SKM-1 (cell line): Measurements from ENCODE around the gene DYNLT2.

Source experiments
- DNase-seq: peaks from one replicate; lab custom pipeline; 2025; ENCODE audit not compliant: unreplicated experiment; lab: John Stamatoyannopoulos, UW

The DYNLT2 gene, protein sequence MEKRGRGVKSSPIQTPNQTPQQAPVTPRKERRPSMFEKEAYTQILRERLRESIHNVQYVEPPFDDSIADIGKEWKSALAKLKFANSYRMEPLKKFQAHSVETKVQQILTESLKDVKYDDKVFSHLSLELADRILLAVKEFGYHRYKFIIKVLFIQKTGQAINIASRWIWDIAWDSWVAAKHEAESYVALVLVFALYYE

DNA sequence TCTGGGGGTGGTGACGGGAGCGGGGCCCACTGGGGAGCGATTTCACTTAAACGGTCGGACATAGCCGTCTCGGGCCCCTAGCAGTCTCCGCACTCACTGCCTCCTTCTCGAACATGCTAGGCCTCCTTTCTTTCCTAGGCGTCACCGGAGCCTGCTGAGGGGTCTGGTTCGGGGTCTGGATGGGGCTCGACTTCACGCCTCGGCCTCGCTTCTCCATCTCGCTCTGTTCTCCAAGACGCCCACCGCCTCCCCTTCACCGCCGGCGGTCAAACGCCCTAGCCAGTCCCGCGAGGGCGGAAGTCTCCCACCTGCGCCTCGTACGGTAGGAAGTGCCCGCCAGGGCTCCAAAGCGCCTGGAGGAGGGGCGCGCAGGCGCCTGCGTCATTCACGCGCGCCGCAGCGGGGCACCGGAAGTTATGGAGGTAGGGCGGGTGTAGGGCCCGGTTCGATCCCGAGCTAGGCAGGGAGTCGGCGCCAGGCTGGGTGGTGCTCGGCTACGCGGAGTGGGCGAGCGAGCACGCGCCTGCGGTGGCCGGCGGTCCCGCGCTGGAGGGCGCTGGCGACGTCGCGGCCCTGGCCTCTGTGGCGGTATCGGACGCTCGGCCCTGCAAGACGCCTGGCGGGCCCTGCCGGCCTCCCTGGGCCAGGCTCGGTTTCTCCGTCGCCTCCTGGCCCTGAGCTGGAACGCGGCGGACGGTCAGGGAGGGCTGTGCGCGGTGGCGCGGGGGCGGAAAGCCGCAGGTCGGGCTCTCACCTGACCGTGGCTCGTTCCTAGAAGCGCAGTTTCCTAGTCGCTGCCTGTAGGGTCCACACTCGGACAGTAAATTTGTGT is at the start of gene DYNLT2, which contains the start of gene ERMARD:
DYNLT2 (minus strand) TSS at position 331 of the 832 bp plus-strand sequence; CDS start at position 217, 114 bp downstream.
ERMARD (plus strand) TSS at position 381 of the 832 bp plus-strand sequence; CDS start at position 417, 36 bp downstream.
- DNase-seq, result peak; percentile 75

DNA sequence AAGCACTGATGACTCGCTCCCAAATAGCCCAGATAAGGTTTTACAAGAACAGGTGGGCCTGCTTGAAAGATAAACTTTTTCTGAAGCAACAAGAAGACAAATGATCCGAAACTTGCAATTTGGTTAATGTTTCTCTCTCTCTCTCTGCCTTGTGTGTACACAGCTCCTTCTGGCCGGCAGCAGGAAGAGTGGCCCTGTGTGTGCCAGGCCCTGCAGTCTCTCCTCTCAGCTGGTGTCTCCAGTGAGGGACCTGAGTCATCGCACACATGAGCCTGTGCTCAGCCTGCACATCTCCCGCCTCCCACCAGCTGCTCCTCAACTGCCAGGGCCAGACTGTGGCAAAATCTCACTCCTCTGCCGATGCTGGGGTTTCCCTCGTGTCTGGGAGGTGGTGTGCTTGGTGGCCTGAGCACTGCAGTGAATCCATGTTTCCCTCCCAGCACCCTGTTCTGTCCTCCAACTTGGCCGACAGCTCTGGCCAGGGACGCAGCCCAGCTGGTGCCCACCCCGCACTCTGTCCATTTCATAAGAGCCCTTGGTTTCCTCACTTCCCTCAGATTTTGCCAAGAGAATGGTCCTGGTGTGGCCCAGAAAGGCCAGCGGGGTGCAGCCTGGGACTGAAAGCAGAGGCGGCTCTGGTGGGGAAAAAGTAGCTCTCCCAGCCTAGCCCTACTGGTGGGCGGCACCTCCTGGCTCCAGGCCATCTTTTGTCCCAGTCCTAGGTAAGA is 49.5 kb upstream of the DYNLT2 start:
- no peak for DNase-seq

DNA sequence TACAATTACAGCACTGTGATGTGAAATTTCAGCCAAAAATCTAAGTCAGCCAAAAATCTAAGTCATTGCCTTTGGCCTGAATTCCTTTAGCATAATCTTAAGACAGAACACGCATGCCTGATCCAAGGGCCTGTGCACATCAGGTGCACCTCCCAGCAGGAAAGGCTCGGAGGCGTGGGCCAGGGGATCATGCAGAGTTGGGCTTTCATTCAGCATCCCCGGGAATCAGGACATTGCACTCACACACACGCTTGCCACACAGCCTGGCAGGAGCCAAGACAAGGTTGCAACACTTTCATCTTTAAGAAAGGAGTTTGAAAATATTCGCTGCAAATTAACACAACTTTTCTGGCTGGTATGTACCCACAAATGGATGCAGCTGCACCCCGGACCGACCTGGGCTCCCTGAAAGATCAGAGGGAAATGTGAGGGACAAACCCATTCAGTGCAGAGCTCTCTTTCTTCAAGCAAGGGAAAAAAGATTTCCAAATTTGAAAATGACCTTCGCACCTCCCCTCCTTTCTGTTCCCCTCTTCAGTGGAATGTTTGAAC is 48.8 kb upstream of the DYNLT2 start:
- DNase-seq, result no peak

DNA sequence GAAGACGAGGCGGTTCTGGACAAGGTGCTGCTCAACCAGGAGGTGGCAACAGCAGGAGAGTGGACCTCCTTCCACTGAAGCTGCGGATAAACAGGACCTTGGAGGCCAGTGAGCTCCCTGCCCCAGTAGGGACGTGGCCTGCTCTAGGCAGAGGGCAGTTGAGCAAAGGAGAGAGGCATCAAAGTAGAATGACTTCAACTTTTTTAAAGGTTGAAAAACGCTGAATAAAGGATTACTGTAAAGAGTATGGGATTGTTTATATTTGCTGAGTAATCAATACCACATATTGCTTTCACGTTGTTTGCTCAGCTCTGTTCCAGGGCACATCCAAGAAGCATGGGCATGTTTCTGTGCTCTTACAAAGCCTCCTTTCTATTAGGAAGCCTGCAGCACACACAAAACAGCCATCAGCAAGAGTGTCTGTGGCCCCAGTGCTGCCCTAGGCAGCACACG is 48.1 kb upstream of the DYNLT2 start:
- DNase-seq, result no peak

DNA sequence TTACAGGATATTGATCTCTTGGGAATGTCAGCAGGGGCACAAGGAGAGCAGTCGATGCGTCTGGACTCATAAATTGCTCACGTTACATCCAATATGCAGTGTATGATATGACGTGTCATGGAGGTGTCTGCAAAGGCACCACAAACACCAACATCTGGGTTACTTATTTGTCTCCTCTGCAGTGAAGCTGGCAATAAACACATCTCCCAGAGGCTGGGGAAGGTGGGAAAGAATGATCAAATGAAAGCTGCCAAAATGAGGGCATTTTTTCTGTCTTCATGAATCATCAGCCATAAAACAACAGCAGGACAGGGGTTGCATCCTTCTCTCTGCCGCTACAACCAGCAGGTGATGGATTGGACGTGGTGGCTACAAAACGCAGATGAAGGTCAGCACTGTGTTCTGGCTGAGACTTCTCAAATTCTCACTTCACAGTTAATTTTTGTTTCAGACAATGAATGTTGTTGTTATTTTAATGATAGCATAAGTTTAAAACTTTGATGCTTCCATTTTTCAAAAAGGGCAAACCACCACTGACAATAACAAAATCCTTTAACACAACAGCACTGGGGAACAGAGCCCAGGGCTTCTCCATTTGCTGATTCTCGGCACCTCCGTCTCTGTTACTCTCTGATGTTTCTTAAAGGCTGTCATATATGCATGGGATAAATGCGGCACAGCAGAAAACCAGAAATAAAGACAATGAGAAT is 47.5 kb upstream of the DYNLT2 start:
- DNase-seq, result no peak

DNA sequence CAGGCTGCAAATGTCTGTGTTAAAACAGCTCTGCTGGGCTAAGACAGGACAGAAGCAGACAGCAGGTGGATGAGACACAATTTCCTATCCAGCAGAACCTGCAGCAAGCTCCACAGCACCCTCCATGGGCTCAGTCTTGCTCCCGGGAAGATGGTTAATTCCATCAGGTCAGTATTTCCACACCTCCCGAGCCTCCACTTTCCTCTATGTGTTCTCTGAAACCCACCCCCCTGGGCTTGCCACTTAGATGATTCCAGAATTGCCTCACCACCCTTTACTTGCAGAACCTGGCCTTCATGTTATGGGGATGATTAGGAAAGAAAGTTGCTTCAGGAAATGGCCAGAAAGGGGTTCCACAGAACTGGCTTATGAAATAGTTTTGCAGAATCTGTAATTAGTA is 43.8 kb upstream of the DYNLT2 start:
- DNase-seq, result peak; percentile 27

DNA sequence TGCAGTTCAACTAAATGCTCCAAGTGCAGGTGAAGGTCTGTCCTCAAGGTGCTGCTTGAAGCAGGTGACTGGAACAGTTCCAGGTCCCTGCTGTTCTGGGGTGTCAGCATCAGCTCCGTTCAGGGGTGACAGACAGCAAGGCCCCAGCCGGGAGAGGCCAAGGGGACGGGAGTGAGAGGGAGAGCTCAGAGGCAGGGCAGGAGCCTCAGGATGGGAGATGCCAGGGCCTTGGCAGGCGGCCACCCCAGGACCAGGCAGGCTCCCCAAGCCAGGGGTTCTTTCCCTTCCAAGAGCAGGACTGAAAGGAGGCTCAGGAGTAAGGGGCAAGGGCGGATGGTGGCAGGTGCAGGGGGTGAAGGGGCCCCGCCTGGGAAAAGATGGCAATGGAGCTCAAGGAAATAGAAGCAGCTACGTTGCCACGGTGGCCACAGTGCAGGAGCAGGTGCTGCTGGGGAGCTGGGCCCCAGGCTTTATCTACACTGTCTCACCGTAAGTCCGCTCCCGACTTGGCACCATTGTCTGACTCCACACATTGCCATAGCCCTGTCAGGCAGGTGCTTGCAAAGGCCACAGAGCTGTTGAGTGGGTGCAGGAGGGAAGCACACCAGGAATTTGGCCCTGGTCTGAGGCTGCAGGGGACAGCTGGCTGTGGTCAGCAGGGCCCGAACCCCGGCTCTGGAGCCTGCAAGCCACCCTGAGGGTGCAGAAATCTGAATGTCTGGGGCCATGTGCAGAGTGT is 43.1 kb upstream of the DYNLT2 start:
- no peak for DNase-seq

DNA sequence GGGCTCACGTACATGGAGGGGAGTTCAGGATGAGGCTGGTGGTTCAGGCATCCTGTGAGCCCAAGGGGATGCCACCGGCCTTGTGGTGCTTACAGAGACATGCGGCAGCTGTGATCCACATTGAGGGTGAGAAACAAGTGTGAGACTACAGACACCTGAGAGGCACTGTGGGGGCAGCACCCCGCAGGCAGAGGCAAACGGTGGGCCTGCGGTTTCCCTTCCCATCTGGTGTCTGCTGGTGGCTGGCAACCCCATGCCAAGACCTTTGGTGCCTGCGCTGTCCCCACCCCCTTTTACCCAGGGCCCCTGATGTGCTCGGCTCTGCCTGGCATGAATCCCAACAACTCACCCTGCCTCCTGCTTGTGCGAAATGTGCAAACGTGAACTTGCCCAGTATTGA is 42.0 kb upstream of the DYNLT2 start:
- no peak for DNase-seq

DNA sequence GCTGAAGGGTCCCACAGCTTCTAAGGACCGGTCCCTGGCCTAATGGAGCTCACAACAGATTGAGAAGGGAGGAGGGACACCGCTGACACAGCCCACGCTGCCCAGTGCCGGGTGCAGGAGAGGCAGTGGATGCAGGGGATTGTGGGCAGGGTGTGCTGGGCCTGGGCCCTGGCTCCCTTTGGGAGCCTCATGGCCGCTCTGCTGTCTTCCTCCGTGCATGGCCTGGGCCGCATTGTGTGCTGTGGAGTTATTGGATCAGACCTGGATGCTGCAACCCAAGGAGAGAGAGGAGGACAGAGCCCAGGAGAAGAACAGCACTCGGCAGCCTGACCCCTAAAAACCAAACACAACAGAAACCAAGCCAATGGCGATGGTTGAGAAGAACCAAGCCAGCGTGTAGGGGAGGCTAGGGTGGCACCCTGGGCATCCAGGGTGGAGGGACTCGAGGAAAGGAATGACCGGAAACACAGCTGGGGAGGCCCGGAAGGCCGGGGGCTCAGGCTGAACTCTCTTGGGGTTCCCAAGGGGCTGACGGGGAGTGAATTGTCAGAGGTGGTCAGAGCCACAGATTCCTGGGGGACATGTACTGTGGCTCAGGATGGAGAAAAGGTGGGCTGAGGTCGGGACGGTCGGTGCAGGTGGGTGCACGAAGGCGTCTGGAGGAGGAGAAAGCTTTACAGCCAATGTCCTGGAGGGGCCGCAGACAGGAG is 41.1 kb upstream of the DYNLT2 start:
- DNase-seq, result no peak

DNA sequence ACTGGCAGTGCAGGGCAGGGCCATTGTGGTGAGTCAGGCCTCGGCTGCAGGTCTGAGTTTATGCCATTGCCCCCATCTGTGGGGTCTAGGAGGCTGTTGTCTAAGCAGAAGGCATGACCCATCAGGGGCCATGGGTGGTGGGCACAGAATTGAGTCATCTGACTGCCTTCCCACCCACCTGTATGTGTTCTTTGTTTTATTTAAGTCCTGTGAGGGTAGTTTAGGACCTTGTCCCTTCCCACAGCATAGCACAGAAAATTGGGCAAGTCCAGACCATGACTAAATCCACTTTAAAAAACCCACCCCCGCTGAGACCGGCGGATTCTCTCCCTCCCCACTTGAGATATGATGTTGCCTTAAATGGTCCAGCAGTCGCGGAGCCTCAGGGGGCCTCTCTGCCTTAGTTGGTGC is 40.4 kb upstream of the DYNLT2 start:
- DNase-seq, result no peak

DNA sequence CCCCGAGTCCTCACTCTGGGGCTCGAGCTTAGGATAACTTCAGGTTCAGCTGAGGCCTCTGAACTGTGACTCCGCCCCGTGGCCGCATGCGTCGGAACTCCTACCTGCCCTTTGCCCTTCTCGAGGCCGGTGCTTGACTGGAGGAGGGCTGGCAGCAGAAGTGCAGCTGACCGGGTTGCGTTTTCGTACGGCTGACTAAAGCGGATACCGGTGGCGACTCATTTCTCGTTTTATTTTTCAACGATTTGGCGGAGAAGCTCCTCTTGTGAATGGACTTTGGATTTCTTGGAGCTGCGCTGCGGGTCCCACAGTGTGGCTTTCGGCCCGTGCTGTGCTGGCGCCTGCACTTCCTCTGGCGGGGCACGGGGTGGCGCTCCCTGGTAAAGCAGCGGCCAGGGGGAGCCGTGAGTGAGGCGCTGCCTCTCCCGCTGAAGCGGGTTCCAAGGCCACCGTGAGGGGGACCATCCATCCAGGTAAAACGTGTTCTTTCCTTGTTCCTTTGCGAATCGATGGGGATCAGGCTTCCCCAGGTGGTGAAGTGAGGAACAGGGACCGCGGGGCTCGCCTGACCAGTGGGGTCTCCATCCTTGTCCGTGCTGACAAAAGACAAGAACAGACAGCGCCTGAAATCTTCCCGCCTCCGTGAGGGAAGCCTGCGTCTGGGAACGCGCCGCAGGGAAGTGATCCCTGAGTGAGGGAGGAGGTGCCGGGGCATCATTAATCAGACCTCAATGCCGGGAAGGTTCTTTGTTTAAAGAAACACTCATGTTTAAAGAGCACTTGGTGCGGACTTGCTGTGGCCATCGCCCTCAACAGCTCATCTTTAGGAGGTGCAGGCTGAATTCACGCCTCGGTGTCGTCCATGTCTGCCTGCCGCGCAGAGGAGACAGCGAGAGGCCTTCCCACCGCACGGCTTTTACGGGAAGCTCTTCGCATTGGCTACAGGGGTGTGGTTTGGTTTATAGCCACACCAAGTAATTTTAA is 38.9 kb upstream of the DYNLT2 start:
- peak; percentile 69 for DNase-seq

DNA sequence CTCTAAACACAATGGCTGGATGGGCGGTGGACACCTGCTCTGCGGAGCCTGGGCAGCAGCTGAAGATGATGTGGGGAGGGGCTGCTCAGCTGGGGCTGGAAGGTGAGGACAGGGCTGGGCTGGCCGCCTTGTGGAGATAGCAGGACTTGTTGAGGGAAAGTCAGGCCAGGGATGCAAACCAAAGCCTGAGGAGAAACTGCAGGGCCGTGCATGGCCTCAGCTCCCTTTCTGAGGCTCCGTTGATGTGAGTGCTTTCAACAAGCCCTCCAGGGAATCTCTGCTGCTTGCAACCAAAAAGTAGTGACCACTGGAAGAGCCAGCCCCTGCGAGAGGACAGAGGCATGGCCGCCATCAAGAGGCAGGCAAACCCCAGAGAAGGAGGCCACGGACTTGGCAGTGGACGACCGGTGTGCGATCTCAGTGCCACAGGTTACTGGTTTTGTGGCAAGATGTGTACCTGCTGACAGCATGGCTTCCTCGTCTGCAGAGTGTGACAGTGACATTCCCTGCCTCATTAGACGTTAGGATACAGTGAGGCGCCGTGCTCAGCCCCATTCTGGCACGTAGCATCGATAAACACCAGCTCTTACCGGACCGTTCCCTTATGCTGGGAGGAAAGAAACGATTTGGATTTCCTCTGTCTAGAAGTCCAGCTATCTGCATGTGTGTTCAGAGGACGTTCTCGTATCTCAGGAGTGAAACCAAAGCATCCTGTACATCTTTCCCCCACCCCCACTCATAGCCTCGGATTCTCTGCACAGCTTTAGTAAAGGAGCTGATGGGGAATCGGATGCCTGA is 38.0 kb upstream of the DYNLT2 start:
- no peak for DNase-seq

DNA sequence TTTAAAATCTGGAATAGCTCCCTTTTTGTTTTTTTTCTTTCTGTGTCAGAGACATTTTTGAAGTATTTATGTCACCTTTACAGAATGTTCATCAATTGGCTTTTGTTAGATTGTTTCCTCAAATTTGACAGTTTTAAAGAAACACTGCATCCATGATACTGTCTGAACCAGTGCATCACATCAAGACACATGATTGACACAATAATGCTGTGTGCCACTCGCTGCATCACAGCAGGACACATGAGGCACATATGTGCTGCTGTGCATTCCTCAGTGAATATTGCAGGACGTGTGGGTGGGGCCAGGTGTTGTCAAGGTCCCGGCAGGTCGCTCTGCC is 37.4 kb upstream of the DYNLT2 start:
- DNase-seq, result no peak

DNA sequence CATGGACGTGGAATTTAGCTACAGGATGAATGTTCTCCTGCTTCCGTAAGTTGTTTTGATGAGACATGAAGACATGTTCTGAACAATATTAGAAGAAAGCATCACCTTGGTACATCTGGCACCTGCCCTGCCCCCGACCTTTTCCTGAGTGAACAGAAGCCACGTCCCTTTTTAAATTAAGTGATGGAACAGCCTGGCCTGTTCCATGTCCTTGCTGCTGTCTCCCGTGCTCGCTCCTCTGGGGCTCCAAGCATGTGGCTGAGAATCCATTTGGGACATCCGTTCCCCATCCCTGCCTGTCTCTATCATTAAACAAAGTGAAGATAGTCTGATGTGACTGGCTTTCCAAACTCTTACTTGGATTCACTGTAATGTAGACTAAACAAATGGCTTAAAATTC is 36.4 kb upstream of the DYNLT2 start:
- no peak for DNase-seq

DNA sequence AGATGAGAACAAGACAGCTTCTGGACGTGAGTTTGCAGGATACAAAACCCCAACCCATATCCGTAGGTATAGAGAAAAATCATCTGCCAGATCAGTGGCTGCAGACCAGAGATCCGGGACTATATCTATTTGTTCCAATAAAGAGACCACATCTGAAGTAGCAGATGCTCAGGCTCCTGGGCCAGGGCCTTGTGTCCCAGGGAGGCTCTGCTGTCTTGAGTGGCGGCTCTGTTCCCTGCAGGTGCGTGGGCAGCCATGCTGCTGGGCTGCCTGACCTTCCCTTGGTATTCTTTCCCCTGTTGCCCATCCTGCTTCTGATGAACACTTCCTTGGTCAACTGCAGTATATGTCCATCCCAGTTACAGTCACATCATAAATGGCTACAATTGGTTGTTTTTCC is 35.0 kb upstream of the DYNLT2 start:
- DNase-seq, result no peak

DNA sequence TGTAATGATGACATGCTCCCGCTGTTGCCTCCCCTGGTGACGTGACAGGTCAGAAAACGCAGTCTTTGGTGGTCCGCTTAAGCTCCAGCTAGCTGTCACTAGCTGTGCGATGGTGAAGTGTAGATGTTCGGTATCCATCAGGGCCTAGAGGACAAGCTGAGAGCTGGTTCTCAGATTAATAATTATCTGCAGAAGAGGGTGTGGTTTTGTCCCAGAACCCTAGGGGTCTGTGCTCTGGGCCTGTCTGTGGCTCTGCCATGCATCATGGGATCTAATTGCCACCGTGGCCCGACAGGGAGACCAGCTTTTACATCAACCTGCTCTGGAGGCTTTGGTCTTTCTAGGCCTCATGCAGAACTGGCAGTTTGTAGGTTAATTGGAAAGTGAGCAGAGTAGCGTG is 34.2 kb upstream of the DYNLT2 start:
- DNase-seq, result no peak

DNA sequence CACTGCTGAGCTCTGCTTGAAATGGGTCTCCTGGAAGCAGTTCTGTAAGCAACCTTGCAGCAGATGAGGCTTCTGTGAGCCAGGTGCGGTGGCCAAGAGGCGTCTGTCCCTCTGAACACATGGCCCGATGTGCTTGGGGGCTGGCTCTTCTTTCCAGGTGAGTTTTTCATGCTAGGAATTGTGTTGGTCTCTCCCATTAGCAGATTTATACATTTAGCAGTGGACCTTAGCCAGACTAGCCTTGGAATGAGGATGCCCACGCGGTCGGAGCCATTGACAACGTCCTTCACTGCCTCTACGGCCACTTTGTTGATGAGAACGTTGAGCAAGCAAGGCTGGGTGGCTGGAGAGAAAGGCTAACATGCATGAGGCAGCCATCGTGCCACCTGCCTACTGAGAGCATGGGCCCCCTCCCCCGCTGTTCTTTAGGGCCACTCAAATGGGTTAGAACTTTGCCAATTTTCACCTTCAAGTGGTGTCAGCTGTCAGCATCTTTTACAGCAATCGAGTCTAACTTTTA is 33.5 kb upstream of the DYNLT2 start:
- DNase-seq, result no peak
